Ramos (cell line): ENCODE measurements around the gene MYH1.

Experiments used
- in situ Hi-C: fragments of 300-500 bp; cut with MboI; formaldehyde crosslinking; loops from one replicate; pipeline ENCODE4 v1.14.3; 2022; ENCODE audit warnings: low sequenced_read_pairs; ENCODE audit not compliant: unreplicated experiment

Gene MYH1

DNA sequence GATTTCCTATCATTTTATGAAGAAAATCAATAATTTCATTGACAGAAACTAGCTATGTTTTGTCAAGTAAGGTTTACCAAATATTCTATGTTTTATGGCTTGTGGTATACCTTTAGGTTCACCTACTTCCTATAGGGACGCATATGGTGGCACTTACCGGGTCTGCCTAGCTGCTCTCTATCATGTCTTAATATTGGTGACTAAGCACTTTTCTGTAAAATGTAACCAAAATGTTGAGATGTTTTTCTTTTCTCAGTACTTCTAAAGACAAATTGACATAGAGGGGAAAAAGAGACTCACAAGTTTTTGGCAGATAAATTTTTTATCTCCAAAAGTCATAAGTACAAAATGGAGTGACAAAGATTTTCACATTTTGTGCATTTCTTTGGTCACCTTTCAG, 26.3 kb downstream of the MYH1 start:
- in situ Hi-C loops: no loop called here

DNA sequence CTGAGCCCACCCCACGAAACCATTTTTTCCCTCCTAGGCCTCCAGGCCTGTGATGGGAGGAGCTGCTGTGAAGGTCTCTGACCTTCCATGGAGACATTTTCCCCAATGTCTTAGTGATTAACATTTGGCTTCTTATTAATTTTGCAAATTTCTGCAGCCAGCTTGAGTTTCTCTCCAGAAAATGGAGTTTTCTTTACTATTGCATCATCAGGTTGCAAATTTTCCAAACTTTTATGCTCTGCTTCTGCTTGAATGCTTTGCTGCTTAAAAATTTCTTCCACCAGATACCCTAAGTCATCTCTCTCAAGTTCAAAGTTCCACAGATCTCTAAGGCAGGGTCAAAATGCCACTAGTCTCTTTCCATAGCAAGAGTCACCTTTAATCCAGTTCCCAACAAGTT, 36.1 kb downstream of the MYH1 start:
- in situ Hi-C loops: no loop called here

DNA sequence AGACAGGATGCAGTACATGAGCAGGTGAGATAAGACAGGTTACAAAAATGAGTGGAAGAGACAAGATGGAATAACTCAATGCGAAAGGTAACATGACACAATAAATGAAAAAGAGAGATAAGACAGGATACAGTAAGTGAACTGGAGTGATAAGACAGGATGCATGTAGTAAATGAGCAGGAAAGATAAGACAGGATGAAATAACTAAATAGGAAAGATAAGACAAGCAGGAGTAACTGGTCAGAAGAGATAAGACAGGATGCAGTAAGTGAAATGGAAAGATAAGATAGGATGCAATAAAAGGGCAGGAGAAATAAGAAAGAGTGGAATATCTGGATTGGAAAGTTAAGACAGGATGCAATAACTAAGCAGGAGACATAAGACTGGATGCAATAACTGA, 40.6 kb downstream of the MYH1 start:
- in situ Hi-C loops: no loop called here

DNA sequence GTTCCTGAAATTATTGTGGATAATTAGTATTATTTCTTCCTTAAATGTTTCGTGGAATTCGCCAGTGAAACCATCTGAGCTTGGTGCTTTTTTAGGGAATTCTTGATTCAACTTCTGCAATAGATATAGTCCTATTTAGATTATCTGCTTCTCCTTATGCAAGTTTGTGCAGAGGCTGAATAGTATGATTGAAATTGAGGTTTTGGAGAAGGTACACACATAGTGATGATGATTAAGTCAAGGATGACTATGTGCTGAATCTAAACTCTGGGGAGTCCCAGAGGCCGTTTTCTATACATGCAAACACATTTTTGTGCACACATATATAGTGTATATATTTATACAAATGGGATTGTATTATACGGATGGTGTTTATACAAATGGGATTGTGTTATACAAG, 43.8 kb downstream of the MYH1 start:
- in situ Hi-C loops: no loop called here

DNA sequence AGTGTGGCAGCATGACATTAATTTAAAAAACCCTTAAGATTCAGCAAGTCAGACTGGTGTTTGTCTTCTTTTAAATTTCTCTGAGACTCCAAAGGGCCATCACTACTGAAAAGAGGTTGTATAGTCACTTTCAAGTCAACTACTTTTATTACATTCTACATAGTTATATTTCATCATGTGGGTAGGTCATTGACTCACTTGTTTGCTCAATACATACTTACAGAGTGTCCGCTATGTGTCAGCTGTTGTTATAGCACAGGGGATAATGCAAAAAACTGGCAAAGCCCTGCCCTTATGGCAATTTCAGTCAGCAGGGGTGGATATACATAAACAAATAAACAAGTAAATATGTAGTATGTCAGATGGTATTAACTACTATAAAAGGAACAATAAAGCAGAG, 46.5 kb downstream of the MYH1 start:
- in situ Hi-C loops: no loop called here

DNA sequence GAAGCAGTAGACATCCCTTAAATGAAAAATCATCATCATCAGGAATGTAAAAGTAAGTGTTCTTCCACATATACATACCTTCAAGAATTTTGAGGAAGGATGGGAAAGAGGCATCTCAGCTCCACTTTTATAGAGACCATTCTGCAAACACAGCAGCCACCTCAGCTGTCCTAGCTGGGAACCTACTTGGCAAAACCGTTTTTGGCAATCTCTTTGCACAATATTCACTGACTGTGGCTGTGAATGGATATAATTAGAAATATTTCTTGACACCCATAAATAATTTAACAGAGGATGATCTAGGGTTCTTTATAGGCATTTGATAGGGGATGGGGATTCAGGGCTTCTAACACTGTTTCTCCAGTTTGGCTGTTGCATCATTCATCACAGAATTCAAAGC, 48.9 kb downstream of the MYH1 start, which contains the start of gene MYH4:
TSS of gene MYH4 (minus strand) at position 101 of the 400 bp plus-strand sequence. CDS start 2,814 bp downstream, outside the sequence.
- in situ Hi-C loops: no loop called here

DNA sequence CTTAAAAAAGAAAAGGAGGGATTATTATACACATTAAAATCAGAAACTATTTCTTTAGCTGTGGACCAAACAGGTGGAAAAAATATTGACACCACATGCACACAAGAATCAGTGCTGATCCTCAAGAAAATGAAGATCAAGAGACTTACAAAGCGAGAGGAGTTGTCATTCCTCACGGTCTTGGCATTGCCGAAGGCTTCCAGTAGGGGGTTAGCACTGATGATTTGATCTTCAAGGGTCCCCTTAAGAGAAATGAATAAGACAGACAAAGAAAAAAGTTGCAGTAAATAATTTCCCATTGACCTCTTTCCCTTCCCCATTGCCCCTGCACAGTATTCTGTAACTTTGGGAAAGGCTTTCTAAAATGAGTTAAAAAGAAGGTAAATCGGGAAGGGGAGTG, 54.9 kb downstream of the MYH1 start:
- in situ Hi-C loops: no loop called here

DNA sequence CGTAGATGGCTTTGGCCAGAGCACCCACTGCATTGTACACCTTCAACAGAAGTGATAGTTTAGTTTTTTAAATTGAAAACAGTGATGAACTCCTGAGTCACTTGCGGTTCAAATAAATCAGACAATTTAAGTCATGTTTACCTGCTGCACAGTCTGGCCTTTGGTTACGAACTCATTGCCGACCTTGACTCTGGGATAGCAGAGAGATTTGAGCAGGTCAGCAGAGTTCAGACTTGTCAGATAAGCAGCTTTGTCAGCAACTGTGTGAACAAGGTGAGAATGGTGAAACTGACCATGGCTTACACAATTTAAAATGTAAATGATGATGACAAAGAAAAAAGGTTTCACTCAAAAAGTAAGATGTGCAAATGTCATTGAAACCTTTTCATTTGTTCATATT, 58.3 kb downstream of the MYH1 start:
- in situ Hi-C loops: no loop called here

DNA sequence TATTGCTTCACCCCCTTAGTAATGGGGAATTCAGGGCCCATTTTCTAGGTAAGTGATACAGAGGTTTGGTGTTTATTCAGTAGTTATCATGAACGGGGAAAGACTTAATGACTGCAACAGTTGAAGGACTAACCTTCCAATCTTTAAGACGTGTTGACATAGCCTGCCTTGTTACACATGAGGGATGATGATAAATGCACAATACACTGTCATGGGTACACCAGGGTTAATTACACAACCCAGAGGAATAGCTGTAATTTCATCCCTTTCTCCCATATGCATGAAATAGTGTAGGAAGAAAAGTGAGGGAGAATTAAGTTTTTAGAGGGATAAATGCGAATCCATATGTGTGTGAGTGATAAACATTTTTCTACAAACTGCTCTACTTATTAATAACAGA, 59.6 kb downstream of the MYH1 start:
- in situ Hi-C loops: no loop called here

DNA sequence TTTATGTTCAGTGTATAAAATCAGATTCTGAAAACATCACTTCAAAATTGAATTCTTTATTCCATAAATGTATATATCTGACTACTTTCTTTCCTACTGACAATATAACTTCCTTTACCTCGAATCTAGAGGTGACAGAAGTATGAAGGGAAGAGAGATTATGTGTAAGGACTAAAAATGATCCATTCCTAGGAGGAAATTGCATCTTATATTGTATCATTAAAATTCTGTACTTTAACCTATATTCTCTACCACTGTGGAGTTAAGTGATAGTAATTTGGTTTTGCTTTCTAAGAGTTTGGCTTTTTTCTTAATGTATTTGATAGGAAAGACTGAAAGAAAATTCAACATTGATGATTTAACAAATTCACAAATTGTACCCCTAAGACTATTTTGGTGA, 60.4 kb downstream of the MYH1 start:
- in situ Hi-C loops: no loop called here

GRCh38 chr17:10447026-10447931, 71.1 kb downstream of the MYH1 start:
- in situ Hi-C loops: no loop called here
